ENCODE measurements around the gene ZDHHC14. TPM values are rescaled to one million over a fixed set of nuclear protein-coding genes. Genes with fewer than 3 reads are reported as not detected.

Gene ZDHHC14
- total RNA-seq, 1 donor from 2014 or later: 1.8 TPM

DNA sequence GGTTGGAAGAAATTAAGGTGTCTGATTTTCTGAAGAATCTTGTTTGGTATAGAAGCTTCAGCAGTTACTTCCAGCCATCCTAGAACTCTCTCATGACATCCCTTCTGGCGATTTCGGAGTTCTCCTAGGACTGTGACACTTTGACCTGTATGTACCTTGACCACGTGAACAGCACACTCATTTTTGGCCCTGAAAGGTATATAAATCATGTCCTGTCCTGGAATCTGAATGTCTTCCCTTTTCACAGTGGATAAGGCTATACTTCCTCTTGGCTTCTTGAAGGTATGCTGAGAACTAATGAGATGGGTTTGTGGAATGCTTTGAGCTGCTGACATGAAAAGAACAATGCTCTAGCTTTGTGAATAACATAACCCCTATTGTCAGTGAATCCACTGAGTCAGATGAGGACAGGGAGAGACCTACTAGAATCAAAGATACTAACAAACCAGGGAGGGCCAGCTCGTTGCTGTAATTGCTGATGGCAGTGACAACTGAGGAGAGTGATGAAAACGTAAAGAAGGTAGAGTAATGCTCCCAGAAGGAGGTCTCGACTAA, 6.0 kb upstream of the ZDHHC14 start:
- H3K4me3 ChIP-seq (ENCODE audit: low read depth, low read length): no peak overlapping the region
- TF ChIP-seq, protein P1, sequence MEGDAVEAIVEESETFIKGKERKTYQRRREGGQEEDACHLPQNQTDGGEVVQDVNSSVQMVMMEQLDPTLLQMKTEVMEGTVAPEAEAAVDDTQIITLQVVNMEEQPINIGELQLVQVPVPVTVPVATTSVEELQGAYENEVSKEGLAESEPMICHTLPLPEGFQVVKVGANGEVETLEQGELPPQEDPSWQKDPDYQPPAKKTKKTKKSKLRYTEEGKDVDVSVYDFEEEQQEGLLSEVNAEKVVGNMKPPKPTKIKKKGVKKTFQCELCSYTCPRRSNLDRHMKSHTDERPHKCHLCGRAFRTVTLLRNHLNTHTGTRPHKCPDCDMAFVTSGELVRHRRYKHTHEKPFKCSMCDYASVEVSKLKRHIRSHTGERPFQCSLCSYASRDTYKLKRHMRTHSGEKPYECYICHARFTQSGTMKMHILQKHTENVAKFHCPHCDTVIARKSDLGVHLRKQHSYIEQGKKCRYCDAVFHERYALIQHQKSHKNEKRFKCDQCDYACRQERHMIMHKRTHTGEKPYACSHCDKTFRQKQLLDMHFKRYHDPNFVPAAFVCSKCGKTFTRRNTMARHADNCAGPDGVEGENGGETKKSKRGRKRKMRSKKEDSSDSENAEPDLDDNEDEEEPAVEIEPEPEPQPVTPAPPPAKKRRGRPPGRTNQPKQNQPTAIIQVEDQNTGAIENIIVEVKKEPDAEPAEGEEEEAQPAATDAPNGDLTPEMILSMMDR (IDR thresholded peaks at IDR 0.05; ENCODE audit: insufficient read depth, low read length, severe bottlenecking): no peak
- FAIRE-seq: no peak
- no peaks in the 10 kb centered on the region for H3K36me3 ChIP-seq (ENCODE audit: control insufficient read depth, insufficient read depth, low read length)
- no peaks in the 10 kb centered on the region for H3K27me3 ChIP-seq (ENCODE audit: control insufficient read depth, insufficient read depth, low read length)
- no peak for DNase-seq (ENCODE audit: low read depth)

DNA sequence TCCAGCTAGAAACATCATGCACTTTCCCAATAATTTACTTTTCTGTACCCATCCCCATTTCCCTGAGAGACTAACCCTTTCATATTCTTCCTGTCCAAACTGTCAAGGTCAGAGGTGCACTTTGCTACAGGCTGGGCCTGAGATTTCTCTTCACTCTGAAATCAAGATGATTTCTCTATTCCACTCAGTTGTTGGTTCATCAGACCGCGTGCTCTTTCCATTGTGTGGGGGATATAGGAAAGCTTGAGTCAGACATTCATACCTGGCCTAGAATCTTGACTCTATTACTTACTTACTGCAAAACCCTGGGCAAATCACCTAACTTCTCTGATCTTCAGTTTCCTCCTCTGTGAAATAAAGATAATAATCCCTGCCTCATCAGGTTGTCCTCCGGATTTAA, 4.7 kb upstream of the ZDHHC14 start:
- Histone ChIP-seq H3K4me3 (ENCODE audit: low read depth, low read length) (no peak overlapping the region), H3K27me3 (ENCODE audit: control insufficient read depth, insufficient read depth, low read length) (no peaks in the 10 kb centered on the region), H3K36me3 (ENCODE audit: control insufficient read depth, insufficient read depth, low read length) (no peaks in the 10 kb centered on the region)
- FAIRE-seq (no peak), DNase-seq (ENCODE audit: low read depth) (no peak)
- TF ChIP-seq, protein P1 (IDR thresholded peaks at IDR 0.05; ENCODE audit: insufficient read depth, low read length, severe bottlenecking): no peak

DNA sequence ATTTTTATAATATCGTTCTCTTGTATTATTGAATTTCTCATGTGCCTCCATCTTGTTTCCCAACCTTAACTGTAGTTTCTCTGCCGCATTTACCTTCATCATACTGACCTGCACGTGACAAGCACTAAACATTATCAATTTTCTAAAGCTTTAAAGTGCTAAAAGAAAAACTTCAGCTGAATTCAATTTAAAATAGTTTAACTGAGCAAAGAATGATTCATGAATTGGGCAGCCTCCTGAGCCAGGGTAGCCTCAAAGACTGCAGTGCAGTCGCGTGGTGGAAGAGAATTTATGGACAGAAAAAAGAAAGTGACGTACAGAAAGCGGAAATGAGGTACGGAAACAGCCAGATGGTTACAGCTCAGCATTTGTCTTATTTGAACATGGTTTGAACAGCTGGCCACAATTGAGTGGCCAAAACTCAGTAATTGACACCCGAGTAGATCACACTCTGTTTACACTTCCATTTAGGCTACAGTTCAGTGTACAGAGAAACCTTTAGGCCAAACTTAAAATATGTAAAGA, 4.2 kb upstream of the ZDHHC14 start:
- no peaks in the 10 kb centered on the region for H3K27me3 ChIP-seq (ENCODE audit: control insufficient read depth, insufficient read depth, low read length)
- FAIRE-seq: no peak

DNA sequence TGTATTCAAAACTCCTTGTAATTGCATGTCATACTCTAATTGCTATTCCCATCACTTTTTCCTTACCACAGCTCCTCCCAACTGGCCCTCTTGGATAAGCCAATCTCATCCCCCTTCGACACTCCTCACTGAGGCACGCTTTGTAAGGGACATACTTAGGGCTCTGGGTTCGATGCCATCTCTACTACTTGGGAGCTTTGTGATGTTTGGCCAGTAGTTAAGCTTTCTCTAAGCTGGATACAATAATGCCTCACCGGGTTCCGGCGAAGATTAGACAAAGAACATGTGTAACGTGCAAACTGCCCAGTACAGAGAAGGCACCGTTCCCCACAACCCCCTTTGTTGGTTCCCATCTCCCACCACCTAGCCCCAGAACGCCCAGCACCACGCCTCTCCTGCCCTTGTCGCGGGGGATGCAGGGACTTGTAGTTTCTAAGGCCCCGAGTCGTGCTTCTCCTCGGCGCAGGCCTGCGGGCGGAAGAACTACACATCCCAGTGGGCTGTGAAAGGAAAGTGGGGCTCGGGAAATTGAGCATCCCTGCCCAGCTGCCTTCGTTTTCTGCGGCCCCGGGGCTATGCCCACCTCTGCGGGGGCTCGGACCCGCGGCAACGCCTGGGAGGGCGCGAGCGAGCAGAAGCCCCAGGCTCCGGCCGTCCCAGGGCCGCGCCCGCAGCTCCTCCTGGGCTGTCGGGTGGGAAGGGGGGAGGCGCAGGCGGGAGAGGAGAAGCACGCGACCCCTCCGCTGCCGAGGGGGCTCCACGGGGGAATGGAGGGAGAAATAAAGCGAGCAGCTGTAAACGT, 1.1 kb upstream of the ZDHHC14 start:
- peak; percentile 78 for DNase-seq (ENCODE audit: low read depth)
- H3K27me3 ChIP-seq (ENCODE audit: control insufficient read depth, insufficient read depth, low read length): no peaks in the 10 kb centered on the region
- no peaks in the 10 kb centered on the region for H3K36me3 ChIP-seq (ENCODE audit: control insufficient read depth, insufficient read depth, low read length)
- FAIRE-seq: no peak
- peak overlapping the region; percentile 85 for H3K4me3 ChIP-seq (ENCODE audit: low read depth, low read length)
- TF ChIP-seq, protein P1 (IDR thresholded peaks at IDR 0.05; ENCODE audit: insufficient read depth, low read length, severe bottlenecking): no peak

More for the DNA sequence above, 4.2 kb upstream of the ZDHHC14 start:
- TF ChIP-seq, protein P1 (IDR thresholded peaks at IDR 0.05; ENCODE audit: insufficient read depth, low read length, severe bottlenecking): no peak
- Histone ChIP-seq H3K36me3 (ENCODE audit: control insufficient read depth, insufficient read depth, low read length) (no peaks in the 10 kb centered on the region), H3K4me3 (ENCODE audit: low read depth, low read length) (no peak overlapping the region)
- DNase-seq (ENCODE audit: low read depth): no peak

DNA sequence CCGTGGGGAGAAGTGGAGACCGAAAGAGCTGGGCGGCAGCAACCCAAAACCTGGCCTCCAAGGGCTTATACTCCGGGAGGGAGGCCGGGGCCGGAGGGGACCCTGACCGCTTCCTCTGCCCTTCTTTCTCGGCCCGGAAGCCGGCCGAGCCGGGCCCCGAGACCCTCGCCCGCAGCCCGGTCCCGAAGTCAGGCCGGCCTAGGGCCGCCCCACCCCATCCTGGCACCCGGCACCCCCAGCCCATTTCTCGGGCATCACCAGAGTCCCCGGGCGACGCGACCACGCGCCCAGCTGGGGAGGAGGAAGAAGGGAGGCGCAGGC, 572 bp upstream of the ZDHHC14 start:
- H3K36me3 ChIP-seq (ENCODE audit: control insufficient read depth, insufficient read depth, low read length): no peaks in the 10 kb centered on the region
- H3K4me3 ChIP-seq (ENCODE audit: low read depth, low read length): peak overlapping the region; percentile 85
- H3K27me3 ChIP-seq (ENCODE audit: control insufficient read depth, insufficient read depth, low read length): no peaks in the 10 kb centered on the region
- DNase-seq (ENCODE audit: low read depth) (no peak), FAIRE-seq (no peak)
- TF ChIP-seq, protein P1 (IDR thresholded peaks at IDR 0.05; ENCODE audit: insufficient read depth, low read length, severe bottlenecking): no peak

Measured in bronchial epithelial cell (primary cell).